ENCODE results near the gene GGA2.

DNA sequence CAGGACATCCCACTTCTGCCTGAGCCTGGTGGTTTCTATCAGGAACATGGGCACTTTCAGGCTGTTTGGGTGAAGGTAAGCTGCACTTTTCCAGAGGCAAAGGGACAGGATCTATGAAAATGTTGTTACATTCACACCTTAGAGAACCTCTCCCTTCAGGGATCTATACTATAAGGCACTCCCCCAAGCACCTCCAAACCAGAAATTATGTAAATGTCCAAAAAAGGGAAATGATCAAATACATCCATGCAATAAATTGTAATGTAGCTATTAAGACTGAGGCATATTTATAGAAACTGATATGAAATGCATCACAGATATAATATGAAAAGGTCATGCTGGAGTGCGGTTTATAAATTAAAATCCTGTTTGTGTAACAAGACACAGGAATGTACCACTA lies 34.0 kb downstream of the GGA2 start:
- no peak for TF ChIP-seq EZH2 (IDR thresholded peaks at IDR 0.05; ENCODE audit: borderline replicate concordance, low read depth, low read length, poor library complexity, severe bottlenecking)
- TF ChIP-seq, protein P1, sequence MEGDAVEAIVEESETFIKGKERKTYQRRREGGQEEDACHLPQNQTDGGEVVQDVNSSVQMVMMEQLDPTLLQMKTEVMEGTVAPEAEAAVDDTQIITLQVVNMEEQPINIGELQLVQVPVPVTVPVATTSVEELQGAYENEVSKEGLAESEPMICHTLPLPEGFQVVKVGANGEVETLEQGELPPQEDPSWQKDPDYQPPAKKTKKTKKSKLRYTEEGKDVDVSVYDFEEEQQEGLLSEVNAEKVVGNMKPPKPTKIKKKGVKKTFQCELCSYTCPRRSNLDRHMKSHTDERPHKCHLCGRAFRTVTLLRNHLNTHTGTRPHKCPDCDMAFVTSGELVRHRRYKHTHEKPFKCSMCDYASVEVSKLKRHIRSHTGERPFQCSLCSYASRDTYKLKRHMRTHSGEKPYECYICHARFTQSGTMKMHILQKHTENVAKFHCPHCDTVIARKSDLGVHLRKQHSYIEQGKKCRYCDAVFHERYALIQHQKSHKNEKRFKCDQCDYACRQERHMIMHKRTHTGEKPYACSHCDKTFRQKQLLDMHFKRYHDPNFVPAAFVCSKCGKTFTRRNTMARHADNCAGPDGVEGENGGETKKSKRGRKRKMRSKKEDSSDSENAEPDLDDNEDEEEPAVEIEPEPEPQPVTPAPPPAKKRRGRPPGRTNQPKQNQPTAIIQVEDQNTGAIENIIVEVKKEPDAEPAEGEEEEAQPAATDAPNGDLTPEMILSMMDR (conservative IDR thresholded peaks at IDR 0.05; ENCODE audit: low read depth, low read length): no peak

Measured in A673 (cell line).